ENCODE data around the gene RABL2A.
"Not testable (repeated sequence)": the region's sequence is repeated elsewhere in the genome, so short reads cannot be mapped to it uniquely, and the experiment has no call there.

The RABL2A gene

DNA sequence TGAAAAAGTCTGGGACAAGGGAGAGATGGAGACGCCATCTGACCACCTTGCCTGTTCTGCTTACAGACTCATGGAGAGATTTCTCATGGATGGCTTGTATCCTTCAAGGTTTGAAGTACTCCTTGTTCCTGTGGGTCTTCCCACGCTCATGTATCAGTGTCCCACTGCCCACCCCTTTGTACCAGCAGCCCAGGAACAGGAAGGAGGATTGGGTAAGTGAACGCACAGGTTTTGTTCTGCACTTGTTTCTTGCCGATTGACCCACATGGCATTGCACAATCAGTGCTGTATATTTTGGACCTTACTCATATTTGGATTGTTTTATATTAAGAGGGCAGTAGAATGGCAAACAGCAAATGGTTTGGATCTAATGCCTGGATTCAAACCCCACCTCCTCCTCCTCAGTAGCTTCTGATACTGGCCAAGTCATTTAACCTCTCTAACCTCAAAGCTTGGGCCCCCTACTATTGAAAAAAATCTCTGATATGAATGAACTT is 5.8 kb downstream of the RABL2A start:
- H3K36me3 ChIP-seq (ENCODE audit: control insufficient read depth, insufficient read depth, low read length); H3K4me1 ChIP-seq (ENCODE audit: control insufficient read depth, insufficient read depth, low read length); H3K27me3 ChIP-seq (ENCODE audit: control insufficient read depth, insufficient read depth, low read length); H3K9me3 ChIP-seq (ENCODE audit: control insufficient read depth, insufficient read depth, low read length); H3K9ac ChIP-seq (ENCODE audit: low read depth, low read length); H3K4me3 ChIP-seq (ENCODE audit: low read depth, low read length): not testable (repeated sequence)

GRCh38 chr2:113635358-113635757 is 8.3 kb downstream of the RABL2A start:
- not testable (repeated sequence) for H3K4me1 ChIP-seq (ENCODE audit: control insufficient read depth, insufficient read depth, low read length); H3K27me3 ChIP-seq (ENCODE audit: control insufficient read depth, insufficient read depth, low read length); H3K9ac ChIP-seq (ENCODE audit: low read depth, low read length); H3K9me3 ChIP-seq (ENCODE audit: control insufficient read depth, insufficient read depth, low read length); H3K36me3 ChIP-seq (ENCODE audit: control insufficient read depth, insufficient read depth, low read length); H3K4me3 ChIP-seq (ENCODE audit: low read depth, low read length)

- not testable (repeated sequence) for H3K9me3 ChIP-seq (ENCODE audit: control insufficient read depth, insufficient read depth, low read length); H3K9ac ChIP-seq (ENCODE audit: low read depth, low read length); H3K4me3 ChIP-seq (ENCODE audit: low read depth, low read length); H3K4me1 ChIP-seq (ENCODE audit: control insufficient read depth, insufficient read depth, low read length); H3K36me3 ChIP-seq (ENCODE audit: control insufficient read depth, insufficient read depth, low read length); H3K27me3 ChIP-seq (ENCODE audit: control insufficient read depth, insufficient read depth, low read length)
These were observed 9.2 kb downstream of the RABL2A start for GRCh38 chr2:113636226-113636625.

DNA sequence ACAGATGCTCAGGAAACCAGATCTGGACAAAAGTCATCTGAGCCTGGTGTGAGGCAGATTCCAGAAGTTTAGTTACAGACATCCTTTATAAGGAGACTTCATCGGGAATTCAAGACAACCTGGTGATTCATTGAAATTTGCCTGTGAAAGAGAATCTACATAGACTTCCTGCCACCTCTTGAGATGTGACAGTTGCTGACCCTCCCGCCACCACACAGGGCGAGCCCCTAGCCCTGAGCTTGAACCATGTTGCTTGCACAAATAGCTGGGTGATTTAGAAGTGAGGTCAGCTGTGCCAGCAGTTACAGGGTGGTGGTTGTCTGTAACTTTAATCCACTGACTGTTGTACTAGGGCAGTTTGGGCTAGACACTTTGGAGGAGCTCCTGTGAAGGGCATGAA is 11.0 kb downstream of the RABL2A start:
- H3K4me3 ChIP-seq (ENCODE audit: low read depth, low read length); H3K36me3 ChIP-seq (ENCODE audit: control insufficient read depth, insufficient read depth, low read length); H3K27me3 ChIP-seq (ENCODE audit: control insufficient read depth, insufficient read depth, low read length); H3K9ac ChIP-seq (ENCODE audit: low read depth, low read length); H3K4me1 ChIP-seq (ENCODE audit: control insufficient read depth, insufficient read depth, low read length); H3K9me3 ChIP-seq (ENCODE audit: control insufficient read depth, insufficient read depth, low read length): not testable (repeated sequence)

GRCh38 chr2:113646217-113646616 is 19.2 kb downstream of the RABL2A start:
- H3K4me3 ChIP-seq (ENCODE audit: low read depth, low read length); H3K27me3 ChIP-seq (ENCODE audit: control insufficient read depth, insufficient read depth, low read length); H3K36me3 ChIP-seq (ENCODE audit: control insufficient read depth, insufficient read depth, low read length); H3K9me3 ChIP-seq (ENCODE audit: control insufficient read depth, insufficient read depth, low read length); H3K9ac ChIP-seq (ENCODE audit: low read depth, low read length); H3K4me1 ChIP-seq (ENCODE audit: control insufficient read depth, insufficient read depth, low read length): not testable (repeated sequence)

DNA sequence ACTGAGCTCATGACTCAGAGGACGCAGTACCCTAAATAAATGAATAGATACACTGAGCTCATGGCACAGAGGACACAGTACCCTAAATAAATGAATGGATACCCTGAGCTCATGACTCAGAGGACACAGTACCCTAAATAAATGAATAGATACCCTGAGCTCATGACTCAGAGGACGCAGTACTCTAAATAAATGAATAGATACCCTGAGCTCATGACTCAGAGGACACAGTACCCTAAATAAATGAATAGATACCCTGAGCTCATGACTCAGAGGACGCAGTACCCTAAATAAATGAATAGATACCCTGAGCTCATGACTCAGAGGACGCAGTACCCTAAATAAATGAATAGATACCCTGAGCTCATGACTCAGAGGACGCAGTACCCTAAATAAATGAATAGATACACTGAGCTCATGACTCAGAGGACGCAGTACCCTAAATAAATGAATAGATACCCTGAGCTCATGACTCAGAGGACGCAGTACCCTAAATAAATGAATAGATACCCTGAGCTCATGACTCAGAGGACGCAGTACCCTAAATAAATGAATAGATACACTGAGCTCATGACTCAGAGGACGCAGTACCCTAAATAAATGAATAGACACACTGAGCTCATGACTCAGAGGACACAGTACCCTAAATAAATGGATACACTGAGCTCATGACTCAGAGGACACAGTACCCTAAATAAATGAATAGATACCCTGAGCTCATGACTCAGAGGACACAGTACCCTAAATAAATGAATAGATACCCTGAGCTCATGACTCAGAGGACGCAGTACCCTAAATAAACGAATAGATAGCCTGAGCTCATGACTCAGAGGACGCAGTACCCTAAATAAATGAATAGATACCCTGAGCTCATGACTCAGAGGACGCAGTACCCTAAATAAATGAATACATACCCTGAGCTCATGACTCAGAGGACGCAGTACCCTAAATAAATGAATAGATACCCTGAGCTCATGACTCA is 24.1 kb downstream of the RABL2A start:
- H3K27me3 ChIP-seq (ENCODE audit: control insufficient read depth, insufficient read depth, low read length), result peaks cover 19% of the 10 kb centered on the region
- H3K9me3 ChIP-seq (ENCODE audit: control insufficient read depth, insufficient read depth, low read length); H3K9ac ChIP-seq (ENCODE audit: low read depth, low read length): not testable (repeated sequence)

DNA sequence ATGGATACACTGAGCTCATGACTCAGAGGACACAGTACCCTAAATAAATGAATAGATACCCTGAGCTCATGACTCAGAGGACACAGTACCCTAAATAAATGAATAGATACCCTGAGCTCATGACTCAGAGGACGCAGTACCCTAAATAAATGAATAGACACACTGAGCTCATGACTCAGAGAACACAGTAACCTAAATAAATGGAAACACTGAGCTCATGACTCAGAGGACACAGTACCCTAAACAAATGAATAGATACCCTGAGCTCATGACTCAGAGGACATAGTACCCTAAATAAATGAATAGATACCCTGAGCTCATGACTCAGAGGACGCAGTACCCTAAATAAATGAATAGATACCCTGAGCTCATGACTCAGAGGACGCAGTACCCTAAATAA is 25.5 kb downstream of the RABL2A start:
- H3K36me3 ChIP-seq (ENCODE audit: control insufficient read depth, insufficient read depth, low read length); H3K9ac ChIP-seq (ENCODE audit: low read depth, low read length); H3K9me3 ChIP-seq (ENCODE audit: control insufficient read depth, insufficient read depth, low read length); H3K4me3 ChIP-seq (ENCODE audit: low read depth, low read length); H3K4me1 ChIP-seq (ENCODE audit: control insufficient read depth, insufficient read depth, low read length): not testable (repeated sequence)
- H3K27me3 ChIP-seq (ENCODE audit: control insufficient read depth, insufficient read depth, low read length), result peaks cover 19% of the 10 kb centered on the region

More for the DNA sequence above, 24.1 kb downstream of the RABL2A start:
- H3K4me3 ChIP-seq (ENCODE audit: low read depth, low read length); H3K4me1 ChIP-seq (ENCODE audit: control insufficient read depth, insufficient read depth, low read length); H3K36me3 ChIP-seq (ENCODE audit: control insufficient read depth, insufficient read depth, low read length): not testable (repeated sequence)

- not testable (repeated sequence) for H3K9ac ChIP-seq (ENCODE audit: low read depth, low read length)
- peak overlapping the region; percentile 32 for H3K4me3 ChIP-seq (ENCODE audit: low read depth, low read length)
These were observed 29.1 kb downstream of the RABL2A start for GRCh38 chr2:113656031-113656624.

GRCh38 chr2:113657735-113658134 is 30.7 kb downstream of the RABL2A start:
- H3K9ac ChIP-seq (ENCODE audit: low read depth, low read length); H3K4me3 ChIP-seq (ENCODE audit: low read depth, low read length); H3K9me3 ChIP-seq (ENCODE audit: control insufficient read depth, insufficient read depth, low read length); H3K36me3 ChIP-seq (ENCODE audit: control insufficient read depth, insufficient read depth, low read length); H3K4me1 ChIP-seq (ENCODE audit: control insufficient read depth, insufficient read depth, low read length): not testable (repeated sequence)
- peaks cover 22% of the 10 kb centered on the region for H3K27me3 ChIP-seq (ENCODE audit: control insufficient read depth, insufficient read depth, low read length)

More at GRCh38 chr2:113656031-113656624, 29.1 kb downstream of the RABL2A start:
- not testable (repeated sequence) for H3K4me1 ChIP-seq (ENCODE audit: control insufficient read depth, insufficient read depth, low read length); H3K36me3 ChIP-seq (ENCODE audit: control insufficient read depth, insufficient read depth, low read length); H3K9me3 ChIP-seq (ENCODE audit: control insufficient read depth, insufficient read depth, low read length)
- peaks cover 22% of the 10 kb centered on the region for H3K27me3 ChIP-seq (ENCODE audit: control insufficient read depth, insufficient read depth, low read length)

DNA sequence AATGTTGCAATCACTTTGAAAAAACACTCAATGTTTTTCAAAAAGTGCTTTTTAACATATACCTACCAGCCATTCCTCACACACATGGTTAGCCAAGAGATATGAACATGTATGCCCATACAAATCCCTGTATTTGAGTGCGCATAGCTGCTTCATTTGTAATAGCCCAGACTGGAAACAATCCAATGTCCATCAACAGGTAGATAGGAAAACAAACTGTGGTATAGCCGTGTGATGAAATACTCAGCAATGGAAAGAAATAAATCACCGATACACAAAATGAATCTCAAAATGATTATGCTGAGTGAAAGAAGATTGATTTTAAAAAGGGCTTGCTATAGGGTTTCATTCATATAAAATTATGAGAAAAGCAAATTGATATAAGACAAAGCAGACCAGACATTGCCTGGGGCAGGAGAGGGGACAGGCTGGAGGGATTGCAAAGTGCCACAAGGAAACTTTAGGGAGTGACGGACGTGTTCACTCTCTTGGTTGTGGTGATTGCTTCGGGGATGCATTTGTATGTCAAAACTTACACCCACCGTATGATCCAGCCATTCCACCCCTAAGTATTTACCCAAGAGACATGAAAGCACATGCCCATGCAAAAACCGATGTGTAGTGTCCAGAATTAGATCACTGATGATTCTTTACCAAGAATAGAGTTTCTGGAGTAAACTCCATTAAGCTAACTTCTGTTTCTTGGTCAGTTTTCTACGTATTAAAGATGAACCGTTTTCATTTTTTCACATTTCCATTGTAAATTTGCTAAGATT is 36.4 kb downstream of the RABL2A start:
- not testable (repeated sequence) for H3K4me3 ChIP-seq (ENCODE audit: low read depth, low read length); H3K27me3 ChIP-seq (ENCODE audit: control insufficient read depth, insufficient read depth, low read length); H3K36me3 ChIP-seq (ENCODE audit: control insufficient read depth, insufficient read depth, low read length); H3K9me3 ChIP-seq (ENCODE audit: control insufficient read depth, insufficient read depth, low read length); H3K9ac ChIP-seq (ENCODE audit: low read depth, low read length); H3K4me1 ChIP-seq (ENCODE audit: control insufficient read depth, insufficient read depth, low read length)

- H3K36me3 ChIP-seq (ENCODE audit: control insufficient read depth, insufficient read depth, low read length); H3K27me3 ChIP-seq (ENCODE audit: control insufficient read depth, insufficient read depth, low read length); H3K9me3 ChIP-seq (ENCODE audit: control insufficient read depth, insufficient read depth, low read length): not testable (repeated sequence)
These were observed 37.9 kb downstream of the RABL2A start for GRCh38 chr2:113664761-113665533.

More at GRCh38 chr2:113664761-113665533, 37.9 kb downstream of the RABL2A start:
- not testable (repeated sequence) for H3K4me3 ChIP-seq (ENCODE audit: low read depth, low read length); H3K9ac ChIP-seq (ENCODE audit: low read depth, low read length); H3K4me1 ChIP-seq (ENCODE audit: control insufficient read depth, insufficient read depth, low read length)
